ENCODE measurements around the gene CAMK1G.

GRCh38 chr1:209586221-209586740 lies 2.8 kb downstream of the CAMK1G start:
- TF ChIP-seq ATF2 (IDR thresholded peaks at IDR 0.05; ENCODE audit: low read length) = no peak
- TF ChIP-seq RFX5 (IDR thresholded peaks at IDR 0.05; ENCODE audit: low read depth, low read length) = no peak
- TF ChIP-seq E4F1 (IDR thresholded peaks at IDR 0.05; ENCODE audit: borderline replicate concordance, partially characterized antibody) = no peak
- TF ChIP-seq CEBPB (IDR thresholded peaks at IDR 0.05; ENCODE audit: borderline replicate concordance in 1 of 2, low read depth in 2 of 2, low read length in 2 of 2) = no peak

Measured in GM12878 (cell line).